Renal cortex interstitium (tissue), 11 donors: ENCODE results near the gene CCL2. TPM values are rescaled to one million over a fixed set of nuclear protein-coding genes. Genes with fewer than 3 reads are reported as not detected.

ENCODE experiments used
- DNase-seq, 11 donors: peaks; one replicate each; pipeline ENCODE4 v3.0.0-alpha.2; 2013; ENCODE audit warnings: low read depth in 9 of 11, low spot score in 4 of 11; ENCODE audit errors: extremely low read depth in 1 of 11
- polyA plus RNA-seq, 3 donors: library from polyadenylated mRNA; unstranded; fragments of 120-200 nt; gene quantifications; one replicate each; pipeline ENCODE4 v1.2.1, GENCODE V29; 2013; ENCODE audit not compliant: insufficient read length in 3 of 3

The CCL2 gene
- polyA plus RNA-seq, 3 donors: 15.6 to 18.5 (median 16.4) TPM

DNA sequence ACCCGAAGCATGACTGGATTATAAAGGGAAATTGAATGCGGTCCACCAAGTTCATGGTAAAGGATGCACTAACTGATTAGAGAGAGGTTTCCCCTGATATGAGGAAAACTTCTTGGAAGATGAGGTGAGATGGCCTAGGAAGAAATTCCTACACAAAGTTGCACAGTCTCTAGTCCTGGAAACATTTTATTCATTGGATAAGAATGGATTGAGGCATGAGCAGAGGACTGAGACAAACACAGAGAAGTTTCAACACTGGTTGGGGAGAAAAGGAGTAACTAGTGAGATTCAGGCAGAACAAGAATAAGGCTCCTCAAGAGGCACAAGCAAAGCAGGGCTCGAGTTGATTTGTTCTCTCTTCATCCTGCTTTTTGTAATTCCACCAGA lies 2.0 kb upstream of the CCL2 start:
- DNase-seq: no peak

DNA sequence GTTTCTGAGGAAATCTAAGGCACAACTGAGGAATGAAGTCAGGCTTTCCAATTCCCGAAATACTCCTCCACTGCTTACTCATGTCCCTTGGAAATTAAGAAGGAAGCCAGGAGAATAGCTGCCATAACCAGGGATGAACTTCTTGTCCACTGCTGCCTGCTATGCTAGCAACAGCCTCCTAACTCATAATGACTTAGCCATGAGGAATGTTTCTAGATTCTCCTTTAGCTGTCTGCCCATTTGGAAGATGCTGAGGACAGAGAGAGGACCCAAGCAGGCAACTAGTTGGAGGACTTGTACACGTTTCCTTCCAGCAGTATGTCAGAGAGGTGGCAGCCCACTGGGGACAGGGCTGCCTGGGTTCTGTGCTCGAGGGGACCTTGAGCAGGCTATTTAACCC lies 939 bp upstream of the CCL2 start:
- DNase-seq: no peak

DNA sequence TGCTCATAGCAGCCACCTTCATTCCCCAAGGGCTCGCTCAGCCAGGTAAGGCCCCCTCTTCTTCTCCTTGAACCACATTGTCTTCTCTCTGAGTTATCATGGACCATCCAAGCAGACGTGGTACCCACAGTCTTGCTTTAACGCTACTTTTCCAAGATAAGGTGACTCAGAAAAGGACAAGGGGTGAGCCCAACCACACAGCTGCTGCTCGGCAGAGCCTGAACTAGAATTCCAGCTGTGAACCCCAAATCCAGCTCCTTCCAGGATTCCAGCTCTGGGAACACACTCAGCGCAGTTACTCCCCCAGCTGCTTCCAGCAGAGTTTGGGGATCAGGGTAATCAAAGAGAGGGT lies 272 bp downstream of the CCL2 start:
- no peak for DNase-seq

DNA sequence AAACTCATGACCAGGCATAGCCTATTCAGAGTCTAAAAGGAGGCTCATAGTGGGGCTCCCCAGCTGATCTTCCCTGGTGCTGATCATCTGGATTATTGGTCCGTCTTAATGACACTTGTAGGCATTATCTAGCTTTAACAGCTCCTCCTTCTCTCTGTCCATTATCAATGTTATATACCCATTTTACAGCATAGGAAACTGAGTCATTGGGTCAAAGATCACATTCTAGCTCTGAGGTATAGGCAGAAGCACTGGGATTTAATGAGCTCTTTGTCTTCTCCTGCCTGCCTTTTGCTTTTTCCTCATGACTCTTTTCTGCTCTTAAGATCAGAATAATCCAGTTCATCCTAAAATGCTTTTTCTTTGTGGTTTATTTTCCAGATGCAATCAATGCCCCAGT lies 756 bp downstream of the CCL2 start:
- DNase-seq: no peak

DNA sequence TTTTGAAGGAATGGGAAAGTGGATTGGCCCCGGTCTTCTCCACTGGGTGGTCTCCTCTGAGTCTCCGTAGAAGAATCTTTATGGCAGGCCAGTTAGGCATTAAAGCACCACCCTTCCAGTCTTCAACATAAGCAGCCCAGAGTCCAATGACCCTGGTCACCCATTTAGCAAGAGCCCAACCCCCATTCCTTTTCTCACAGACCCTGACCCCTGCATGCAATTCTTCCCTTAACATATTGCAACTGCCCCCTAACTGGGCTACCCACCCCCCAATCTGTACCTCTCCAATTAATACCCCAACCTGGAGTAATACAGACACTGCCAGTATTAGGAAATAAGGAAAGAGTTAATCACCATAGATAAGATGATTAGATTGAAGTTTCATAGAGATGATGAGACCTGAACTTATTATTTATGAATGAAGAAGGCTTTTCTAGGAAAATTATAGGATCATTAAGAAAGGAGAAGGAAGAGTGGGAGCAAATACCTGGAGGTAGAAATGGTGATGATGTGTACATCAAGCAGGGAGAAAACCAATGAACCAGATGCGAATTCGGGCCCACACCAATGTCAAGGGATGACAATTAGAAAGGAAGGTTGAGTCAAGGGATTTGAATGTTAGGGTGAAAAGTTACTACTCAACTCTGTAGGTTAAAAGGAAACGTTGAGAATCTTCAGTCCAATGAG lies 2.4 kb downstream of the CCL2 start:
- DNase-seq: no peak

DNA sequence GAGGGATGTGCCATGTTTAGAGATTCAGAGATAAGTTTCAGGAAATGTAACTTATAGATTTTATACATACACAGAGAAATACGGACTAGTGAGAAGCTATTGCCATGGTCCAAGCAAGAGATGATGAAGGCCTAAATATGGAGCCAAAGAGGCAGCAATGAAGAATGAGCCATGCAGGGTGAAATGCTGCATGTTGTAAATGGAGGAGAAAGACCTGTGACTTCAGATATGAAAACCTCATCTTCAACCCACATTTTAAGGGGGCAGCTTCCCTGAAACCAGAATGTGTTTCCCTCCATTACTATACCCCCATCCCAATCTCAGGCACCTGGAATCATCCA lies 2.9 kb downstream of the CCL2 start:
- no peak for DNase-seq

DNA sequence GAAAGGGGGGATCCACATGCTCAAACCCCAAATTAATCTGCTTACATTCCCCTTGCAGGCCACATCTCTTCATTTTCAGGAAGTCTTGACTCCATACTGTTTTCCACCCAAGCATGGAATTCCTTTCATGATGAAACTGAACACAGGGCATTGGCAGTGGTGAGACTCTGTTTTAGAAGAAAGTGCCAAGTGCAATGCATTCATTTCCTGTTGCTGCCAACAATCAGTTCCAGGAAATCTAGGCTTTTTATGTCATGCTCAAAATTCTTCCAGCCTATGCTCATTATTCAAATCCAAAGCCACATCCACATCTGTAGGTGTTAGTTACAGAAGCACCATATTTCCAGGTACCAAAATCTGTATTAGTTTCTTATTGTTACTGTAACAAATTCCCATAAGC lies 4.1 kb downstream of the CCL2 start:
- DNase-seq: no peak

DNA sequence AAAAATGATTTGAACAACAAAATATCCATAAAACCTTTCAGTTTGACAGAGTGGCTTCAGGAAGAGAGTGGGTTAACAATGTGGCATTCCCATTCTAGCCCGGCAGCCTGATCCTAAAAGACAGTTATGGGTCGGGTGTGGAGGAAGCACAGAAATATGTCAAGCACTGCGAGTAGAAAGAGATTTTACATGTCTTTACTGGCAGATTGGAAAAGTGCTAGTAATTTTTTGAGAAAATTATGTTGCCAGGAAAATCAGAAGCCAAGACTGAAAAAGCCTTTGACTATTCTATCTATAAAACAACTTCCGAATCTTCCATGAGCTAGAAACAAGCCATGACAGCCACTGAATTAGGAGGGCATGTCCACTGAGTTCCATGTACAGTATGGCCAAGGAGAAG lies 5.8 kb downstream of the CCL2 start:
- no peak for DNase-seq

DNA sequence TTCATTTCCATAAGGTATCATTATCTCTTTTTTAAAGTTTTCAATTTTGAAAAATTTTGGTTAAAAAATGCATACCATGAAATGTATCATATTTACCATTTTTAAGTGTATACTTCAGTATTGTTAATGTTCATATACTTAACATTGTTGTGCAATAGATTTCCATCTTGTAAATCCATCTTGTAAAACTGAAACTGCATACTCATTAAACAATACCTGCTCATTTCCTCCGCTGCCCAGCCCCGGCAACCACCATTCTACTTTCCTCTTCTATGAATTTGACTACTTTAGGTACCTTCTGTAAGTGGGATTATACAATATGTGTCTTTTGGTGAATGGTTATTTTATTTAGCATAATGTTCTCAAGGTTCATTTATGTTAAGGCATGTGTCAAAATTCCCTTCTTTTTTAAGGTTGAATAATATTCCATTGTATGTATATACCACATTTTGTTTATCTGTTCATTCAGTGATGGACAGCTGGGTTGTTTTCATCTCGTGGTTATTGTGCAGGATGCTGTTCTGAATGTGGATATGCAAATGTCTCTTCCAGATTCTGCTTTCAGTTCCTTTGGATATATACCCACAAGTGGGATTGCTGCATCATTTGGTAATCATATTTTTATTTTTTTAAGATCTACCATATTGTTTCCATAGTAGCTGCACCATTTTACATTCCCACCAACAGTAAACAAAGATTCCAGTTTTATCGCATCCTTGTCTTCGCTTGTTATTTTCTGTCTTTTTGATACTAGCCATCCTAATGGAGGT lies 6.7 kb downstream of the CCL2 start:
- DNase-seq: no peak

DNA sequence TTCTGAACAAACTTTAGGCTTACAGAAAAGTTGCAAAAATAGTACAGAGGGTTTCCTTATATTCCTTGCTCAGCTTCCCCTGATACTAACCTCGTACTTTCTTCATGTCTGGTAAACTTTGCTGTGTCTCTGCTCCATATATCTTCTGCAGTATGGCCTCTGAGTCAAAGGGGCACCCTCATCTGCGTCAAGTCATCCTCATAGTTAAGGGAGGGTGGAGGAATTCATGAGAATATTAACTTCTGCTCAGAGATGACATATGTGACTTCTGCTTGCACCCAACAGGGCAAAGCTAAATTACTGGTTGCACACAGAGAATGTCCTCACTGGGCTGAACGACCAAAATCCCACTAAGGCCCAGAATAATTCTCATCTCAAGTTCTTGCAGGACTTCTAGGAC lies 10.6 kb downstream of the CCL2 start:
- DNase-seq: no peak

DNA sequence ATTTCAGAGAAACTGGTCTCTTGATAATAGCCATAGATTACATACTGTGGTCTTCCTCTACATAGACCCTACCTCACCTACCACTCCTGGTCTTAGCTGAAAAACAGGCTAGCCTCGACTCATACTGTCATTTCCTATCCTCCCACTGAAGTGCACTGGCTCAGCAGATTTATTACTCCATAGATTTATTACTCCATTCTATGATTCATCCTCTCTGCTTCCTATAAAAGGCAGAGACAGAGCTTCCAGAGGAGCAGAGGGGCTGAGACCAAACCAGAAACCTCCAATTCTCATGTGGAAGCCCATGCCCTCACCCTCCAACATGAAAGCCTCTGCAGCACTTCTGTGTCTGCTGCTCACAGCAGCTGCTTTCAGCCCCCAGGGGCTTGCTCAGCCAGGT lies 14.9 kb downstream of the CCL2 start, which contains the start of gene CCL7:
CCL7 (plus strand) TSS at position 253 of the 400 bp plus-strand sequence; CDS start at position 323, 70 bp downstream.
- DNase-seq: no peak

DNA sequence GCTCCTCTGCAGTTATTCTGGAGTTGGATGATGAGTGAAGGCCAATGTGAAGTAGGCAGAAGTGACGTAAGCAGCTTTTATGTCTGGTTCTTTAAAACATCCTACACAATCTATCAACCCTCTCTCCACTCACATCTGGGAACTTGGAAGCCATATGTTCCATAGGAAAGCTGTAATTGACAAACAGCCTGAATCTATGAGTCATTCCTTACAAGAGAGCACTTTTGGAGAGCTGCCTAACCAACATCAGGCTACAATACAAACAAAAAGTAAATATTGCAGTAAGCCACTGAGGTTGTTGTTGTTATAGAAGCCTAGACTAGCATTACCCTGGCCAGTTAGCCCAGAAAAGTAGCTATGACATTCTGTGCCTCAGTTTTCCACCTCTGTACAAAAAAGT lies 20.8 kb downstream of the CCL2 start:
- DNase-seq: no peak

DNA sequence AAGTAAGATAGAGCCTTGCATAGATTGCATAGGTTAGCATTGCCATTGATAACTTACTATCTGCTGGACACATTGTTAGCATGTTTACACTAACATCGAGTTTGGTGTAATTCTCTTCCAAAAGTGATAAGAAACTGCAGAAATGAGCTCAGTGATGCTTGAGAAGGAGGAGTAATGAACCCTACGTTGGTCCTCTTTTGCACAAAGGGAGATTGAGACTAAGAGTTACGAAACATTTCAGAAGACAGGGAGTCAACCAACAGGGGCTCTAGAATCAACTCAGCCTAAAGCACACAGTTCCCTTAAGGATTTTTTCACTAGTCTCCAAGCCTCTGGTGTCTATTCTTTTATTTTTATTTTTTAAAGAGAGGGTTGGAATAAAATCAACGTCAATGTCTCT lies 21.7 kb downstream of the CCL2 start:
- DNase-seq: no peak

DNA sequence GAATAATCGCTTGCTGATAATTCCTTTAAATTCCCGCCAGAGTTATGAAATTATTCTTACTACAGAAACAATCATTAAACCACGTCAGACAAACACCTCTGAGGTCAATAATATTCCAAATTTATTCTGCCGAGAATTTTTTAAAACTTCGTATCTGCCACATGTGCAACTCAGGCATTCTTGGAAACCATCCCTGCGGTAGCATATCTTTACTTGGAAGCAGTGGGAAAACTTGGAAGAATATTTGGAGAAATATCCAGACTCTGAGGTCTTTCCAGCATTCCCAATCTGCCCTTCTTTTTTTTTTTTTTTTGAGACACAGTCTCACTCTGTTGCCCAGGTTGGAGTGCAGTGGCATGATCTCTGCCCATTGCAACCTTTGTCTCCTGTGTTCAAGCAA lies 28.5 kb downstream of the CCL2 start:
- no peak for DNase-seq

DNA sequence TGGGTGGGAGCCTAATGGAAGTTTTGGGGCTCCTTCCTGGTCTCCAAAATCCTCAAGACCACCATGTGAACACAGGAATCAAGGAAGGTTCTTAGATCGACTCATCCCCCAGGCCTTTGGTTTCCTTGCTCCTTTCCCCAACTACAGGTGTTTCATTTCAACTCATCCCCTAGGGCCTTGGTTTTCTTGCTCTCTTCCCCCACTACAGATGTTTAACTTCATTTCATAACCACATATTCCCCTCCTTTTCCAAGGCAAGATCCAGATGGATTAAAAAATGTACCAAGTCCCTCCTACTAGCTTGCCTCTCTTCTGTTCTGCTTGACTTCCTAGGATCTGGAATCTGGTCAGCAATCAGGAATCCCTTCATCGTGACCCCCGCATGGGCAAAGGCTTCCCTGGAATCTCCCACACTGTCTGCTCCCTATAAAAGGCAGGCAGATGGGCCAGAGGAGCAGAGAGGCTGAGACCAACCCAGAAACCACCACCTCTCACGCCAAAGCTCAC lies 30.3 kb downstream of the CCL2 start, which contains the start of gene CCL11:
CCL11 (plus strand) TSS at position 457 of the 507 bp plus-strand sequence. CDS start 67 bp downstream, outside the sequence.
- DNase-seq: peak in 7 of 11 donors; percentile 15 to 52 (median 32)

DNA sequence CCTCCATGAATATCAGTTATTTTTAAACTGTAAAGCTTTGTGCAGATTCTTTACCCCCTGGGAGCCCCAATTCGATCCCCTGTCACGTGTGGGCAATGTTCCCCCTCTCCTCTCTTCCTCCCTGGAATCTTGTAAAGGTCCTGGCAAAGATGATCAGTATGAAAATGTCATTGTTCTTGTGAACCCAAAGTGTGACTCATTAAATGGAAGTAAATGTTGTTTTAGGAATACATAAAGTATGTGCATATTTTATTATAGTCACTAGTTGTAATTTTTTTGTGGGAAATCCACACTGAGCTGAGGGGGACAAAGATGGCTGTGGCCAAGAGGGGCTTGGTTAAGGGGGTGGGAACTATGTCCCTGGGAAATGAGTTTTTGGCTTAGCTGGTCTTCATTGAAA lies 32.8 kb downstream of the CCL2 start:
- no peak for DNase-seq

DNA sequence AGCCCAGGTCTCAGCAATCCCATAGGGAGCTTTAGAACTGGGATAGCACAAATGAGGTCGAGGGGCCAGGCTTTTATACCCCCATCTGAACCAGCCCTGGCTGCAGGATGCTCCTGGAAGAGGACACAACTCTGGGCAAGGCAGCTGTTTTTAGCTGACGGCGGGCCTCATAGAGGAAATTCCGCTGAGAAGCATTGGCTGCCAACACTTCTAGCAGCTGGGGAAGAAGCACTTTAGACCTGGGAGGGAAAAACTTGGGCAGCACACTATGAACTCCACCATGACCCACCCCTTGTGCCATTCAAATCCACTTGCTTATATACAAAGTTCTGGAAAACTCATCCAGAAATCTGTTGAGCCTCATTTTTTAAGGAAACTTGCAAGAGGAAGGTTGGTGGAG lies 35.5 kb downstream of the CCL2 start:
- no peak for DNase-seq

DNA sequence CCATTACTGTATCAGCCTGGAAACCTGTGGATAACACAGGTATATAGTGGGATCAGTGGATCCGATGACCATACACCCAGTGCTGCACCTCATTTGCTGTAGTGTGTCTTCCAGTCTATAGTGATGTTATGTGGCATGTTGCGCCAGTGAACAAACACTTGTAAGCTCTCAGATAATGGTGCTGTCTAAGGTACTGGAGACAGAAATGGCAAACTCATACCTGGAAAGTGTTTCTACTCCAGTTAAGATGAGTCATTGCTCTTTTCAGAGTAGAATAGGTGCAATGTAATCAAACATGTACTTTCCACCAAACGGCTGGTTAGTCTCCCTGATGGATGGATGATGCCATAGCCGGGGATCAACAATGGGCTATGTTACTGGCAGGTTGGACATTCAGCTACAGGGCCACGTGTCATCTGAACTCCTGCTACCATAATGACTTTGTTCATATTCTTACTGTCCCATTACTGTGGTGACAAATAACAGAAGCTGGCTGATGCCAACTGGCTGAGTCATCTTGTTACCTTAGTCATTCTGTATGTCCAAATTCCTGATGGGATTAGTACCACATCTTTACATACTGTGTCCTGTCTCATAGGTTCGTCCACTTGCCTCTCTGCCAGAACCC lies 36.8 kb downstream of the CCL2 start:
- no peak for DNase-seq

DNA sequence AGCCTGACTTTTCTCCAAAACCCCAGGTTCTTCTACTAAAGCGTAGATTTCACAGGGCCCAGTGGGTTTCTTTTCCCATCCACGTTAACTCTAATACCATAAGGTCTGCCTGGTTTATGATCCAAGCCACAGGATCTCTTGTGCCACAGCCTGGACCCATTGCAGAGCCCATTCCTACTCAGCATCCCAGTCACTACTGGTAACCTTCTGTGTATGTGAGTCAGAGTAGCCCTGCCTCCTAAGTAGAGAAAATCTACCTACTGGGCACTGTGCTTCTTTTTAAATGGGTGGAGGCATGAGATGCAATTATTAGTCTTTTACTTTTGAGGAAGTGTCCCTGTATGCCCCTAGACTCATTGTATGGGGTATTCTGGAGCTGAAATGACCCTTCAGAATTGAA lies 43.9 kb downstream of the CCL2 start:
- DNase-seq: no peak

DNA sequence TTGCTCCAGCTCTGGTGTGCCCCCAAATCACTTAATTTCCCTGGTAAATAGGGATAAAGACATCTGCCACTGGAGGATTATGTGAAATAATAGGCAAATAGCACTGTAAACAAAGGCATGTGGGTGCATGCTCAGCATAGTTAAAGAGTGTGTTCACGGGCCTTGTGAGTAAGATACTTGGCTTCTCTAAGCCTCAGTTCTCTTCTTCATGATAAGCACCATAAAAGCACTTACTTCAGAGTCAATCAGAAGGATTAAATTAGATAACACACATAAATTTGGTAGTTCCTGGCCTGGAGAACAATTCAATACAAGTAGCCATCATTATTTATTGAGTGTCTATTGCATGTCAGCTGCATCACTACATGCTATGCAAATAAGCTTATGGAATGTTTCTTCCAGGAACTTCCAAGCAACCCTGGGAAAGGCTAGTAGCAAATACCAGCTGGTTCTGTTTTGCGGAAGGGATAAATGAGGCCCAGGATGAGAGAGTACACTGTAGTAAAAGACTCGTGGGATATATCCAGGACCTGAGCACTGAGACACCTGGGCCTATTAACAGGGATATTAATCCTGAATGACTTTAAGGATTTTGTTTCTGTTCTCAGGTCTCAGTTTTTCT lies 45.0 kb downstream of the CCL2 start:
- DNase-seq: no peak
